ENCODE results near the gene GPR146.

DNA sequence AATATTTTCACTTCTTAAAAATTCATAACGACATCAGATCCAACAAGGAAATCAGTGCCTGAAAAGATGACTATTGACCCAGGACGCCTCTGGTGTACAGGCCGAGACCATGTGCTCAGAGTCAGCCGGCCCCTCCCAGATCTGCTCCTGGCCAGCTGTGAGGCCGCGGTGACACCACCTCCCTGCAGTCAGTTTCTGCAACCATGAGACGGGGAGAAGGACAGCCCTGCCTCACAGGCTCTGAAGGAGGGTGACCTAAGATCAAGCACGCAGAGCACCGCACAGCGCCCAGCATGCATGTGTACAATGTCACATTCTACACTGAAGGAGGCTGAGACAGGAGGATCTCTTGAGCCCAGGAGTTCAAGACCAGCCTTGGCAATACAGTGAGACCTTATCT lies 40.9 kb downstream of the GPR146 start:
- TF ChIP-seq EZH2 (IDR thresholded peaks at IDR 0.05) (no peak), POLR2AphosphoS5 (IDR thresholded peaks at IDR 0.05; ENCODE audit: borderline replicate concordance, low read depth, low read length) (no peak)
